GM19328 (cell line): Measurements from ENCODE around the gene FXYD1.

Source experiments
- ATAC-seq: cut with Tn5 transposase; IDR thresholded peaks from one replicate; pipeline ENCODE4 v1.9.1; 2021; ENCODE audit warnings: mild to moderate bottlenecking, moderate library complexity; ENCODE audit not compliant: unreplicated experiment

FXYD1 gene

DNA sequence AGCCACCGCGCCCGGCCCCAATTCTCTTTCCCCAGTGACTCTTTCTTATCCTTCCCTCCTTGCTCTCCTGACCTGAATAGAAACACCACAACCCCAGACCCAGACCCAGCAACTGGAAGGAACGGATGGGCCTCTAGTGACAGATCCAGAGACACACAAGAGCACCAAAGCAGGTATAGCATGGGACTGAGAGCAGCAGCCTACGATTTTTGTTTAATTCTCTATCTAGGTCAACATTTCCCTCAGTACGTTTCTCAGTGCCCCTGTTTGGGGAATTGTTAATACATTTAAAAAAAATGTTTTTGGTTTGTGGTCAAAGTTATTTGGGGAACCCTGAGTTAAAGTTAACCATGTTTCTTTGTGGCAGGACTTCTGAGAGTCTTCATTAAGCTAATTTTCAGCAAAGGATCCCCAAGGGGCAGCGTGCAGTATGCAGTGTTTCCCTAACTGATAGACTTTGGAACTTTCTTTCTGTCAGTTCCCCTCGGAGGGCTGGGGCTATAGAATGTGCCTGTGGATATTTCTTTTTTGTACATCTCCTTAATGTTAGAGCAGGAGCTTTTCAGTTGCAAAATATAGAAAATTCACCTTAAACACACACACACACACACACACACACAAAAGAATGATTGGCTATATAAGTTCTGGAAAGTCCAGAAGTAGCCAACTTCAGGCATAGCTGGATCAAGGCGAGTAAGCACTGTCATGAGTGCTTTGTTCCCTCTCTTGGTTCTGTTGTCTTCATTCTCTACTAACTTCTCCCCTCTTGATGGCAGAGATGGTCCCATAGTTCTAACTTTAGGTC, 22.2 kb downstream of the FXYD1 start:
- ATAC-seq, result no peak

DNA sequence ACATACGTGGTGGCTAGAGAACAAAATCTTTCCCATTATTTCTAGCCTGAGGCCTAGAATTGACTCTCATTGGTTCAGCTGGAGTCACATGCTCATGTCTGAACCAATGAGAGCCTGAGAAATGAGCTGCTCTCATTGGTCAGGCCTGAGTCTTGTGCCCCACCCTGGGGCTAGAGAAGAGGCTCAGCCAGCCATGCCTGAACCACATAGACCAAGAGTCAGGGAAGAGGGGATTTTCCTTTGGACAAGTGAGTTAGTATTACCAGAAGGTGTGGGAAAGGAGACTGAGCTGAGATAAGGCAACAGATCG, 22.8 kb downstream of the FXYD1 start:
- ATAC-seq, result no peak

DNA sequence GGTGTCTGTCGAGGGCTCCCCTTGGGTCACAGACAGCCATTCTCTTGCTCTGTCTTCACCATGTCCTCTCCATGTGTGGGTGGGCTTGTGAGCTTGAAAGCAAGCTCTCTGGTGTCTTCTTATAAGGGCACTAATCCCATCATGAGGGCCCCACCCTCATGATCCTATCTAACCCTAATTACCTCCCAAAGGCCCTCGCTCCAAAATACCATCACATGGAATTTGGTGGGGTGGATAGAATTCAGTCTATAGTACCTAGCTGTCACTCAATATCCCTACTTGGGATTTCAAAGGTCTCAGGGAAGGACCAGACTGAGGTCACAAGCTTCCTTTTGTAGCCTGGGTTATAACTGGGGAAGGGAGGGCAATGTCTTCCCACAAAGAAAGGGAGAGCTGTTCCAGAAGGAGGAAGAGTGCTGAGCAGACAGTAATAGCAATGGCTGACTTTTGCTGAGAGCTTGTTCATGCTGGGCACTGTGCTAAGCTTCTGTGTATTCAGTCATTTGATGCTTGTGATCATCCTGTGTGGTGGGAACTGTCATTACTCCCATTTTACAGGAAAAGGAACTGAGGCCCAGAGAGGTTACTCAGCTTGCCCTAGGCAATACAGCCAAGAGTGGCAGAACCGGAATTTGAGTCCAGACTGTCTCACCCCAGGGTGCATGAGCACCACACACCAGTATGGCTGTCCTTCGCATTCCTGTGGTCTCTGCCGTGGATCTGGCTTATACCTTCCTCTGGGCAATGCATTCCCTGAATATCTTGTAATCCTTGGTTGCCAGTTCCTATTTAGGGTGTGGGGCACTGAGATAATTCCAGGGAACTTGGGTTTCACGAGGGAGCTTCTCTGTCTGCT, 24.1 kb downstream of the FXYD1 start:
- ATAC-seq, result no peak

DNA sequence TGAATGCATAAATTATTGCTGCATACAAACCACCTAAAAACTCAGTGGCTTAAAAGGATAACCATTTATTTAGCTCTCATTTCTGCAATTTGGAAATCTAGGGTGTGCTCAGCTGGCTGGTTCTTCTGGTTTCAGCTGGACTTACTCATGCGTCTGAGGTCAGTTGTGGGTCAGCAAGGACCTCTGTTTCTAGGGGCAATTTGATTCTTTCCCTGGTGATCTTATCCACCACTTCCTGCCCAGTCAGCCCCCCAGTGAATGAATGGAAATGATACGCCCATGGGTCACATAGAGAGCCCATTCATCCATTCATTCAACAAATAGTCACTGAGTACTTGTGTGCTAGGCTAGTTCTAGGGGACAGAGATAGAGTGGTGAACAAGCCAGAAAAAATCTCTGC, 25.8 kb downstream of the FXYD1 start:
- ATAC-seq, result no peak

DNA sequence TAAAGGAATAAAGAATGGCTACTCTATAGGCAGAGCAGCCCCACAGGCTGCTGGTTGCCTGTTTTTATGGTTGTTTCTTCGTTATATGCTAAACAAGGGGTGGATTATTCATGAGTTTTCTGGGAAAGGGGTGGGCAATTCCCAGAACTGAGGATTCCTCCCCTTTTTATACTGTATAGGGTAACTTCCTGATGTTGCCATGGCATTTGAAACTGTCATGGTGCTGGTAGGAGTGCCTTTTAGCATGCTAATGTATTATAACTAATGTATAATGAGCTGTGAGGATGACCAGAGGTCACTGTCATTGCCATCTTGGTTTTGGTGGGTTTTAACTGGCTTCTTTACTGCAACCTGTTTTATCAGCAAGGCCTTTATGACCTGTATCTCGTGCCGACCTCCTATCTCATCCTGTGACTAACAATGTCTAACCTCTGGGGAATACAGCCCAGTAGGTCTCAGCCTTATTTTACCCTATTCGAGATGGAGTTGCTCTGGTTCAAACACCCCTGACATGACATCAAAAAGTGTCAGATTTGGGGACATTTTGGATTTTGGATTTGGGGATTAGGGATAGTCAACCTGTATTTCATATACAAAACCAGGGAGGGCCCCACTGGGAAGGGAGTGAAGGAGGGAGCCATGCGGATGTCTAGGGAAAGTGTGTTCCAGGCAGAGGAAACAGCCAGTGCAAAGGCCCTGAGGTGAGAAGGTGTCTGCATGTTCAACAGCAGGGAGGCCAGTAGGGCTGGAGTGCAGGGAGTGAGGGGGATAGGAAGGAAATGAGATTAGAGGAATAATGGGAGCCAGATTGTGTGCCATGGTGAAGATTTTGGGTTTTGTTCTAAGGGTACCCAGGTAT, 26.8 kb downstream of the FXYD1 start:
- ATAC-seq, result no peak

- no peak for ATAC-seq
These were observed 27.8 kb downstream of the FXYD1 start for GRCh38 chr19:35166100-35167063.

- ATAC-seq, result no peak
These were observed 28.9 kb downstream of the FXYD1 start for GRCh38 chr19:35167251-35168119.

GRCh38 chr19:35168196-35168595, 29.6 kb downstream of the FXYD1 start:
- ATAC-seq, result no peak

- no peak for ATAC-seq
These were observed 30.8 kb downstream of the FXYD1 start for GRCh38 chr19:35169221-35169995.

DNA sequence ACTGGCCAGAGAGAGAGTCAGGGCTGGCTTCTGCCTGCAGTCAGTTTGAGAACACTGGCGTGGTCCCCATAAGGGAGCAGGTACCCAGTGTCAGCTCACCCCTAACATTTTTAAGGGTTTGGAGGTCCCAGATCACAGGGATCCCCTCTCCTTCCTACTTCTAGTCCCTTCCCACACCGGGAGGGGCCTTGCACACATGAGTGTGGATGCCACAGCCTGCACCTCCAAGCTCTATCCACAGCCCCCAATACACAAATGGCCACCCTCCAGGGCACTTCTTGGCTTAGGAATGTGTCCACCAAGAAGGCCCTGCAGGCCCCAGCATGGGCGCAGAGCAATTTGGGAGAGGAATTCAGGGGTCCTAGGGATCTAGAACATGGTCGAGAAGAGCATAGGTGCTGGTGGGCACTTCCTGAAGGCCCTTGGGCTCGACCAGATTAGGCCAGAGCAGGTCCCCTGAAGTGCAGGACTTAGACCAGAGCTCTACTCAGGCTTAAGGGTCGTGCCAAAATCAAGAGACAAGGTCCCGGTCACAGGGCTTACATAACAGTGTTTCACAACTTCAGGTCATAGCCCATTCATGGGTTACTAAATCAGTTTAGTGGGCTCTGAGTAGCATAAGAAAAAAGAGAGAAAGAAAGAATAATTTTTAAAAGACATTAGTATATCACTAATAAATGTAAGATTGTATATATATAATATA, 31.9 kb downstream of the FXYD1 start:
- ATAC-seq, result no peak

GRCh38 chr19:35171730-35172129, 33.1 kb downstream of the FXYD1 start:
- ATAC-seq, result no peak

DNA sequence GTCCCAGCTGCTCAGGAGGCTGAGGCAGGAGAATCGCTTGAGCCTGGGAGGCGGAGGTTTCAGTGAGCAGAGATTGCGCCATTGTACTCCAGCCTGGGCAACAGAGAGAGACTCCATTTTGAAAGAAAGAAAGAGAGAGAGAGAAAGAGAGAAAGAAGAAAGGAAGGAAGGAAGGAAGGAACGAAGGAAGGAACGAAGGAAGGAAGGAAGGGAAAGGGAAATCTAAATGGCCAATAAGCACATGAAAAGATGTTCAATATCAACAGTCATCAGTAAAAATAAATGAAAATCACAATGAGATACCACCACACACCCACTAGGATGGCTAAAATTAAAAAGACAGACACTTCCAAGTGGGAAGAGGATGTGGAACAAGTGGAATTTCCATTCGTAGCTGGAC, 35.6 kb downstream of the FXYD1 start:
- ATAC-seq, result no peak

- no peak for ATAC-seq
These were observed 37.6 kb downstream of the FXYD1 start for GRCh38 chr19:35176181-35176570.

GRCh38 chr19:35177377-35178274, 39.0 kb downstream of the FXYD1 start:
- no peak for ATAC-seq

- no peak for ATAC-seq
These were observed 40.1 kb downstream of the FXYD1 start for GRCh38 chr19:35178701-35179100.

DNA sequence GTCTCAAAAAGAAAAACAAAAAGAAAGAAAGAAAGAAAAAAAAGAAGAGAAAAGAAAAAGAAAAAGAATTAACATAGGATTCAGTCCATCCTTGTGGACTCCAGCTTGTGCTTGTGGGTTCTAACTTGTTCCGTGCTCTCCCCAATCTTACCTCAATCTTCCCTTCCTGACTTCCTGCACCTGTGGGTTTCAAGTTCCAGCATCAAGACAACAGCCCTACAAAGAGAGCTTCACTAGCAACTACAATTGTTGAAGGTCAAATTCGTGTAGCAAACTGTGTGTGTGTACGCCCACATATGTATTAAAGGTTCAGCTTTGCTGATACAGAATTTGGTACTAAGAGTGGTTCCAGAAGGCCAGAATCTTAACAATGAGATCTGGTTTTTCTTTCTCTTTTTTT, 41.2 kb downstream of the FXYD1 start:
- no peak for ATAC-seq

- ATAC-seq, result no peak
These were observed 42.8 kb downstream of the FXYD1 start for GRCh38 chr19:35181387-35181786.
